Measurements from ENCODE around the gene RALGAPB.
"Not testable (repeated sequence)": the region's sequence is repeated elsewhere in the genome, so short reads cannot be mapped to it uniquely, and the experiment has no call there.

Gene RALGAPB

GRCh38 chr20:38583306-38583705, 110.7 kb downstream of the RALGAPB start:
- DNase-seq (ENCODE audit: low read depth in 2 of 3, low spot score in 2 of 3): no peak

- DNase-seq (ENCODE audit: low read depth in 2 of 3, low spot score in 2 of 3): no peak
Measured at GRCh38 chr20:38584099-38584763, 111.6 kb downstream of the RALGAPB start.

GRCh38 chr20:38585404-38586180, 112.9 kb downstream of the RALGAPB start:
- no peak for DNase-seq (ENCODE audit: low read depth in 2 of 3, low spot score in 2 of 3)

- no peak for DNase-seq (ENCODE audit: low read depth in 2 of 3, low spot score in 2 of 3)
Measured at GRCh38 chr20:38586181-38586525, 113.5 kb downstream of the RALGAPB start.

GRCh38 chr20:38588303-38588702, 115.7 kb downstream of the RALGAPB start:
- DNase-seq (ENCODE audit: low read depth in 2 of 3, low spot score in 2 of 3): no peak

GRCh38 chr20:38589351-38589750, 116.7 kb downstream of the RALGAPB start:
- no peak for DNase-seq (ENCODE audit: low read depth in 2 of 3, low spot score in 2 of 3)

GRCh38 chr20:38589967-38590675, 117.5 kb downstream of the RALGAPB start:
- DNase-seq (ENCODE audit: low read depth in 2 of 3, low spot score in 2 of 3): no peak

- DNase-seq (ENCODE audit: low read depth in 2 of 3, low spot score in 2 of 3): no peak
Measured at GRCh38 chr20:38590676-38591473, 118.2 kb downstream of the RALGAPB start.

GRCh38 chr20:38591474-38592410, 119.1 kb downstream of the RALGAPB start:
- DNase-seq (ENCODE audit: low read depth in 2 of 3, low spot score in 2 of 3): no peak

- DNase-seq (ENCODE audit: low read depth in 2 of 3, low spot score in 2 of 3): not testable (repeated sequence)
Measured at GRCh38 chr20:38592411-38592790, 119.8 kb downstream of the RALGAPB start.

- not testable (repeated sequence) for DNase-seq (ENCODE audit: low read depth in 2 of 3, low spot score in 2 of 3)
Measured at GRCh38 chr20:38594281-38594680, 121.6 kb downstream of the RALGAPB start.

GRCh38 chr20:38595886-38596285, 123.2 kb downstream of the RALGAPB start:
- DNase-seq (ENCODE audit: low read depth in 2 of 3, low spot score in 2 of 3): not testable (repeated sequence)

- no peak for DNase-seq (ENCODE audit: low read depth in 2 of 3, low spot score in 2 of 3)
Measured at GRCh38 chr20:38599410-38599882, 126.8 kb downstream of the RALGAPB start.

GRCh38 chr20:38600057-38600456, 127.4 kb downstream of the RALGAPB start:
- DNase-seq (ENCODE audit: low read depth in 2 of 3, low spot score in 2 of 3): no peak

GRCh38 chr20:38601216-38602184, 128.9 kb downstream of the RALGAPB start, which contains the start of gene ARHGAP40:
Gene ARHGAP40, plus strand, starts transcription at chr20:38601809.
- peak in 2 of 3 experiments; percentile 9 to 11 for DNase-seq (ENCODE audit: low read depth in 2 of 3, low spot score in 2 of 3)

- no peak for DNase-seq (ENCODE audit: low read depth in 2 of 3, low spot score in 2 of 3)
Measured at GRCh38 chr20:38602185-38602581, 129.5 kb downstream of the RALGAPB start.

- no peak for DNase-seq (ENCODE audit: low read depth in 2 of 3, low spot score in 2 of 3)
Measured at GRCh38 chr20:38603286-38603685, 130.6 kb downstream of the RALGAPB start.

GRCh38 chr20:38604873-38605303, 132.2 kb downstream of the RALGAPB start:
- DNase-seq (ENCODE audit: low read depth in 2 of 3, low spot score in 2 of 3): no peak

- no peak for DNase-seq (ENCODE audit: low read depth in 2 of 3, low spot score in 2 of 3)
Measured at GRCh38 chr20:38607351-38607750, 134.7 kb downstream of the RALGAPB start.

All from activated CD8-positive, alpha-beta memory T cell treated with anti-CD3 and anti-CD28 coated beads for 48 hours (primary cell).